Stomach (tissue), 4 donors: ENCODE measurements around the gene CPA3.

Experiments
- CTCF ChIP-seq, 7 experiments: fragments of 450-650 bp in 4 of 7; fragments of 200-600 bp in 3 of 7; sonication (generic) in 3 of 7; IDR thresholded peaks; one replicate each; pipeline ENCODE4 v1.5.1; 2016 to 2019; ENCODE audit warnings: antibody characterized with exemption in 7 of 7, control low read depth in 2 of 7, mild to moderate bottlenecking in 1 of 7
- EP300 ChIP-seq: sonication (generic); formaldehyde crosslinking; IDR thresholded peaks from one replicate; pipeline ENCODE4 v1.6.1; 2017; ENCODE audit warnings: antibody characterized with exemption
- POLR2A ChIP-seq, 4 donors: fragments of 450-650 bp; IDR thresholded peaks; one replicate each; pipeline ENCODE4 v1.6.1; 2016; ENCODE audit warnings: antibody characterized with exemption in 4 of 4, control low read depth in 2 of 4, mild to moderate bottlenecking in 1 of 4, moderate library complexity in 1 of 4

DNA sequence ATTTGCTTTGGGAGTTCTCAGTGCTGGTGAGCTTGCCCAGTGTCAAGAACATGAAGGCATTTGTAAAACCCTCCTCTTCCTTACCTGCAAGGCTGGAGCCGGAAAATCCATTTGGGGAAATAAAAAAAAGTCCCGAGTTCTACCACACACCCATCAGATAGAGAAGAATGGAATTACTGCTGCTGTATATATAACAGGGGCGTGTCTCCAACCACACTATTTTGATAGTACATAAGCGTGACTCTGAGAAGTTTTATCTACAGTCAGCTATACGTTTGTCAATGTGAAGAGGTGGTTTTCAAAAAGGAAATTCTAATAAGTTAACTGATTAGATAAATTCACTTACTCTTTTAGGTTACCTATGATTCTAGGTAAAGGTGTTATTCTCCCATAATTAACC is 1.3 kb upstream of the CPA3 start:
- no peak for TF ChIP-seq CTCF (IDR thresholded peaks at IDR 0.05)
- TF ChIP-seq EP300 = no peak
- TF ChIP-seq POLR2A (IDR thresholded peaks at IDR 0.05) = no peak
